Measurements from ENCODE around the gene MXRA8. TPM values are rescaled to one million over a fixed set of nuclear protein-coding genes. Genes with fewer than 3 reads are reported as not detected.
"Not testable (repeated sequence)": the region's sequence is repeated elsewhere in the genome, so short reads cannot be mapped to it uniquely, and the experiment has no call there.

Gene MXRA8
- total RNA-seq, 2 donors from 2014 or later: 8.5 to 20.7 TPM

GRCh38 chr1:1371746-1372711 lies 13.7 kb upstream of the MXRA8 start:
- DNase-seq (peak; percentile 38 to 78), ATAC-seq (peak; percentile 30)
- intact Hi-C loops (cut with DNase I, micrococcal nuclease): no loop called here

GRCh38 chr1:1371364-1371745 lies 13.0 kb upstream of the MXRA8 start:
- intact Hi-C loops (cut with DNase I, micrococcal nuclease): no loop called here
- DNase-seq: no peak
- ATAC-seq: no peak

GRCh38 chr1:1370771-1371300 lies 12.5 kb upstream of the MXRA8 start:
- intact Hi-C loops (cut with DNase I, micrococcal nuclease): no loop called here
- DNase-seq (no peak), ATAC-seq (no peak)

GRCh38 chr1:1370094-1370493 lies 11.7 kb upstream of the MXRA8 start:
- DNase-seq; ATAC-seq; intact Hi-C loops (cut with DNase I, micrococcal nuclease): not testable (repeated sequence)

GRCh38 chr1:1367315-1367714 lies 9.0 kb upstream of the MXRA8 start:
- ATAC-seq (no peak), DNase-seq (no peak)
- intact Hi-C loops (cut with DNase I, micrococcal nuclease): no loop called here

- intact Hi-C loops (cut with DNase I, micrococcal nuclease): no loop called here
- ATAC-seq (no peak), DNase-seq (no peak)
Measured at GRCh38 chr1:1366699-1367066, 8.3 kb upstream of the MXRA8 start.

- ATAC-seq (no peak), DNase-seq (no peak)
- intact Hi-C loops (cut with DNase I, micrococcal nuclease): no loop called here
Measured at GRCh38 chr1:1365875-1366698, 7.7 kb upstream of the MXRA8 start.

GRCh38 chr1:1364266-1364665 lies 5.9 kb upstream of the MXRA8 start:
- peak in 1 of 2 donors; percentile 40 for DNase-seq
- intact Hi-C loops (cut with DNase I, micrococcal nuclease): no loop called here
- peak; percentile 88 for ATAC-seq

- DNase-seq (peak in 1 of 2 donors; percentile 62), ATAC-seq (no peak)
- intact Hi-C loops (cut with DNase I, micrococcal nuclease): no loop called here
Measured at GRCh38 chr1:1361982-1362423, 3.6 kb upstream of the MXRA8 start.

GRCh38 chr1:1361233-1361981 lies 3.1 kb upstream of the MXRA8 start:
- intact Hi-C loops (cut with DNase I, micrococcal nuclease): no loop called here
- ATAC-seq (no peak), DNase-seq (no peak)

GRCh38 chr1:1360506-1361169 lies 2.3 kb upstream of the MXRA8 start:
- DNase-seq: peak in 1 of 2 donors; percentile 61
- ATAC-seq: no peak
- intact Hi-C loops (cut with DNase I, micrococcal nuclease): no loop called here

- no peak for DNase-seq
- no peak for ATAC-seq
- intact Hi-C loops (cut with DNase I, micrococcal nuclease): no loop called here
Measured at GRCh38 chr1:1359664-1360468, 1.5 kb upstream of the MXRA8 start.

GRCh38 chr1:1359308-1359663 lies 931 bp upstream of the MXRA8 start:
- ATAC-seq: no peak
- no peak for DNase-seq
- intact Hi-C loops (cut with DNase I, micrococcal nuclease): no loop called here

- ATAC-seq (no peak), DNase-seq (no peak)
- intact Hi-C loops (cut with DNase I, micrococcal nuclease): no loop called here
Measured at GRCh38 chr1:1357871-1358432, 403 bp downstream of the MXRA8 start.

GRCh38 chr1:1356796-1357401 lies 1.5 kb downstream of the MXRA8 start:
- ATAC-seq: peak; percentile 51
- peak in 1 of 2 donors; percentile 29 for DNase-seq
- intact Hi-C loops (cut with DNase I, micrococcal nuclease): no loop called here

- intact Hi-C loops (cut with DNase I, micrococcal nuclease): no loop called here
- DNase-seq (no peak), ATAC-seq (no peak)
Measured at GRCh38 chr1:1356166-1356795, 2.1 kb downstream of the MXRA8 start.
